Nucleus accumbens (tissue), 56 donors: ENCODE measurements around the gene LCN9.
"Not testable (repeated sequence)": the region's sequence is repeated elsewhere in the genome, so short reads cannot be mapped to it uniquely, and the experiment has no call there.

ENCODE experiments used
- DNase-seq, 56 donors: peaks; one replicate each; lab custom pipeline; 2025; lab: John Stamatoyannopoulos, UW

The LCN9 gene

GRCh38 chr9:135662758-135663450 is at the start of gene LCN9:
TSS of gene LCN9 (plus strand) at chr9:135663309. CDS start at chr9:135663322, 13 bp downstream.
- DNase-seq, result peak in 20 of 56 donors; percentile 2 to 55 (median 22)

DNA sequence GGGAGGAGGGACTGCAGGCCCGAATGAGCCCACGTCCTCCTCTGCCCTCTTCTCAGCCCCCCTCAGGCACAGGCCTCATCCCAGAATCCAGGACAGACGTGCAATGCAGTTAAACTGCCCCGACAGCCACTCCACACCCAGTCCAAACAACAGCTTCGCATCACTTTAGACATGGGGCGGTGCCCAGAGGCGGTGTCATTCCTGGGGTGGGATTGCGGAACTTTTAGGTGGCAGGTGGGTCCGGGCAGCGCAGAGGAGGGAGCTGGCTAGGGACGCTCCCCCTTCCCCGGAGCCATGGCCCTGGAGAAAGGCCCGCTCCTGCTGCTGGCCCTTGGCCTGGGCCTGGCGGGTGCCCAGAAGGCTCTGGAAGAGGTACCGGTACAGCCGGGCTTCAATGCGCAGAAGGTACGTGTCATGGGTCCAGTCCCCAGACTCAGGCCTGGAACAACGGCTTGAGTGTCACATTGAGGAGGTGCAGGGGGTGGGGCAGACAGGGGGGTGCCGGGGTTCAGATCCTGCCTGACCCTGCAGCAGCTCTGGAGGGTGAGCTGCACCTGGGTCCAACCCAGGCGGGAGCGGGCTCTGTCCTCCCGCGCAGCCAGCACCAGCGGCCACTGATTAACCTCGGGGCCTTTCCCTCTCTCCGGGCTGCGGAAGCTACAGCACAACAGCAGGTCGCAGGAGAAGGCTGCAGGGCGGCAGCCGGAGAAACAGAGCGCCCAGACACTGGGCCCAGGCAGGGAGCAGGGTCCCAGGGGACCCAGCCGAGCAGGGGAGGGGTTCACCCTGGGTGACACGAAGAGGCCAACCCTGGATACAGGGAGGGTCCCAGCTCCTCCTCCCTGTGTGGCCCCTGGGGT is 48.9 kb upstream of the LCN9 start:
- no peak for DNase-seq

- DNase-seq, result no peak
Observed at GRCh38 chr9:135614821-135615665, 48.1 kb upstream of the LCN9 start.

DNA sequence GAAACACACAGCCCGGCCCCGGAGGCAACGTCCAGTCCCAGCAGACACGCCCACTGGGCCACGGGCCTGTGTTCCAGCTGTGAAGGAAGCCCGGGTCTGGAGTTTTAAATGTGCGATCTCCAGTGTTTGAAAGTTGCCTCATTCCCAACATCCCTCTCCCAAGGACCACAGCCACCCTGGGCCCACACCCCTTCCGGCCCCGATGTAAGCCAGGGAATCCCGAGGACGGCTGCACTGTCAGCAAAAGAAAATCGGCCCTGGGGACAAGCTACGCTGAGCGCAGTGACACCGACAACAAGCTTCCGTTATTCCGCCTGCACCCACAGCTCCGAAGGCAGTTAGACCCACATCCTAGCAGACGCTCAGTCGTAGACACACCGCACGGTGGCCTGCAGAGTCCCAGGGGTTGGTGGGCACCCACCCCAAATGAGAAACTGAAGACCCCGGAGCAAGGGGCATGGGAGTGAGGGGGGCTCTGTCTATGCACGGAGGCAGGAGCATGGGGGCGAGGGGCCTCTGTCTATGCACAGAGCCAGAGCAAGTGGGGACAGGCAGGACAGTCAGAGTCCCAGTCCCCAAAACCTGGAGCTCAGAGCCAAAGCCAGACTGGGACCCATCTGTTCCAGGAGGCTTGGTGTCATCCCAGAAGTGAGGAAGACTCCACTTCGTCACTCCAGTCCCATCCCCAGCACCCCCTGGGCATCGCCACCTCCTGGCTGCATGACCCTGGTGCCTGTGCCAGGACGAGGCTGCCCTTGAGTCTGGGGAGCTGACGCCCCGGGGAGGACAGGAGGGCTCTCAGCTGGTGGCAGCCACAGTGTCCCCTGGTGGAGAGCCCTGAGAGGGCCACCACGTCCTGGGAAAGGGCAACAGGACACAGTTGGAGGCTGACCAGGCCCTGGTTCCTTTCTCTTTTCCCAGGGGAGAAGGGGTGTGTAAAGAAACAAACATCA is 47.2 kb upstream of the LCN9 start:
- DNase-seq, result no peak

DNA sequence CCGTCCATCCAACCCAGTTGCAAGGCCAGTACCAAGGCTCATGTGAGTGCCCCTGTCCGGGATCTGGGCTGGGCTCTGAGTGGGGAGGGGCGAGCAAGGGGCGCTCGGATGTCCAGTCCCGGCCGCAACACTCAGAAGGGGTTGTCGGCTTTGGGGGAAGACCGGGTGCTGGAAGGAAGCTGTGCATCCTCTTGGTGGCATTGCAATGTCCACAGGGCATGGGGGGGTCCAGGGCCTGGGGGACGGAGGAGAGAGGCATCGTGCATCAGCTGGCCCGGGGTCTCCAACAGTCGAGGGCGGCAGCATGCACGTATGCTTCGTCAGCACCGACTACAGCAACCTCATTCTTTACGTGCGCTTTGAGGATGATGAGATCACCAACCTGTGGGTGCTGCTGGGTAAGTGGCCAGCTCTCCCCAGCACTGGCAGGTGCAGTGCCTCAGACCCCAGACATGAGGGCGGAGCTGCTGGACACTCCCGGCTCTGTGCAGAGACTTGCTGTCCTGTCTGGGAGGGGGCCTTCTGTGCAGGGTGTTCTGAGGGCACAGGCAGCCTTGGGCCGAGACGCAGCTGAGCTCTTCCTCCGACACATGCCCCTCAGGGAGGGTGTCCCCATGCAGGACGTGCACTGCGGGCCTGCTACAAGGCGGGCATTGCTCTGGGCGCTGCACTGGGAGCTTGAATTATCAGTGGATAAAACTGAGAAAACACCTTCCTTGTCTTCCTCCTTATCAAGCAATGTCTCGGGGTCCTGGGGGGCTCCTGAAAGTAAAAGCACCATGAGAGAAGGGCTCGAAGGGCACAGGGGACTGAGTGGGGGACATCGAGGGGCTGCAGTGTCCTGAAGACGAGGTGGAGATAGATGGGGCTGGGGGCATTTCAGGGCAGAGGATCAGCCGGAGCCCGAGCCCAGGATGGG is 46.2 kb upstream of the LCN9 start:
- no peak for DNase-seq

DNA sequence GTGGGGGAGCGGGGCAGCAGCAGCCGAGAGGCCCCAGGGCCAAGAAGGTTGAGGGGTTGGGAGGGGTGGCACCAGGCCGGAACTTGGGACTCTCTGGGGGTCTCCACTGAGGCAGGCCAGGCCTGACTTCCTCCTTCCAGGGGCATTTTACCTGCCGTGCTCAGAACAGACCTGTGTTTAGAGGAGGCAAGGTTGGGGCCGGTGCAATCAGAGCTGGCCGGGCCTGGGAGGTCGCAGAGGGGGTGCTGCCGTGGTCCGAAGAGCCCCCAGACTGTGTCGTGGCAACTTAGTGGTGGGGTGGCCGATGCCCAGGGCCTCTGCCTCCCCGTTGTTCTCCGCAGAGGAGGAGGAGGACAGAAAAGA is 45.6 kb upstream of the LCN9 start:
- no peak for DNase-seq

GRCh38 chr9:135617991-135618411 is 45.1 kb upstream of the LCN9 start:
- no peak for DNase-seq

DNA sequence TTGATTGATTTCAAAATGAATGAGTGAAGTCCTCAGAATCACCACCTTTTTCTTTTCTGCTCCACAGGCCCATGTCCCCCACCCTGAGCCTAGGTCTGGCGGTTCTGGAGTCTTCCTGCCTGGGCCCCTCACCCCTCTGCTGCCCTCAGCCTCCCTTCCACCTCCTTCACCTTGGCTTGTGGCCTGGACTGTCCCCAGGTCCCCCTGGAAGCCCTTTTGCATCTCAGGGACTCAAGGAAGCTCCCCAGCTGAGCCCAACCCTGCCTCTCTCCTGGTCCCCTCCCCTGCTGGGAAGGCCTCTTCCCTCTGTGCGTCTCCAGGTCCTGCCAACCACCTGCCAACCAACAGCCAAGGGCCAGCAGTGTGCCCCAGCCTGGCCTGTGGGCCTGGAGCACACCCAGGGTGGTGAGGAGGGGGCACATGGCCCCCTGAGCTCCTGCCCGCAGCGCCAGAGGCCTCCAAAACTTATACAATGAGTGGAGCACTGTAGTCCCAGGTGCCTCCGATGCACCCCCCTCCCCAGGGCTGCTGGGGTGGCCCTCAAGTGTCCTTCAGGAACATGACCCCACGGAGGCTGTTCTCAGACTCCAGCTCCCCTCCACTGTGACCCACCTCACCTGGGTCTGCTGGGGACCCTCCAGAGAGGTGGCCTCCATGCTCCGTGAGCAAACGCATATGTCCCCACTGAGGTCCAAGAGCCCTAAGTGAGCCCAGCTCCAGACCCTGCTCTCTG is 44.1 kb upstream of the LCN9 start:
- no peak for DNase-seq

DNA sequence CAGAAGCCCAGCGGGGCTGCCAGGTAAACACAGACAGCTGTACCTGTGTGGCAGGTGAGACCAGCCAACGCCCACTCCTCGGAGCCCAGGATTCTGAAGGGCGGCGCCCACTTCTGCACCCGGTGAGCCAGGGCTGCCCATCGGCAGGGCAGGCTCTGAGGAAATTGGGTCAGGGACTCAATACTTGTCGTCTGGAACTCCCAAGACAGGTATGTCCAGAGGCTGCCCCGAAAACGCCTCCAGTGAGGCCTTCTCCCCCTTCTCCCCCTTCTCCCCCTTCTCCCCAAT is 43.6 kb upstream of the LCN9 start:
- DNase-seq, result no peak

GRCh38 chr9:135620558-135620957 is 42.6 kb upstream of the LCN9 start:
- no peak for DNase-seq

DNA sequence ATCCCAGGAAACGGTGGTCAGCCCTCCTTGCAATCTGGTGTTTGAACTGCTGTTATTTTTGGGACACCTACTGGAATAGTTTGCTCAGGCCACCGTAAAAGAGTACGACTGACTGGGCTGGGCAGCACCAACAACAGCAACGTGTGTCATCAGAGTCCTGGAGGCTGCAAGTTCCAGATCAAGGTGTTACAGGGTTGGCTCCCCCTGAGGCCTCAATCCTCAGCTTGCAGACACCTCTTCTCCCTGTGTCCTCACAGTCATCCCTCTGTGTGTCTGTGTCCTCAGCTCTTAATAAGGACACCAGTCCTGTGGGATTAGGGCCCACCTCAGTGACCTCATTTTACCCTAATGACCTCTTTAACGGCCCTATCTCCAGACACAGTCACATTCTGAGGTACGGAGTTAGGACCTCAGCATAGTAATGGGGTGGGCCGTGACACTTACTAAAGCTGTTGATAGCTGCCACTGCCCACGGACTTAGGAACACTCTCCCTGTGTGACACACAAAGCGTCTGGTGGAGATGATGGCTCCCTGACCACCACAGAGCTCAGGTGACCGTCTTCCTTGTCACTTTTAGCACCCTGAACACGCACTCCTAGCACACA is 40.6 kb upstream of the LCN9 start:
- DNase-seq, result no peak

DNA sequence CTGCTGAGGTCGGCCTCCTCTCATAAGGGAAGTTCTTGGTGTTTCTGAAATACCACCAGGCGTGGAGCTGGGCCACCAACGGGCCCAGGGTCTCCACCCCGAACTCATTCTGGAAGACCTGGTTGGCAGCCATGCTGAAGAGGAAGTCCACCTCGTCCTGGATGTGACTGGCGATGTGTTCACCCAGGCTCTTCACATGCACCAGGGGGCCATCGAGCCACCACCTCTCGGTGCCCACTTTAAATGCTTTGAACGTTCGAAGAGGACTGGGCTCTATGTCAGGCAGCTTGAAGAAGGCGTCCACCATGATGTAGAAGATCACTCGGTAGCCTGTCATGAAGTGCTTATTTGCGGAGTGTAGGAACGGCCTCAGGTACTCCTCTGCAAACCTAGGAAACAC is 38.8 kb upstream of the LCN9 start:
- no peak for DNase-seq

- DNase-seq, result no peak
Observed at GRCh38 chr9:135632841-135633240, 30.3 kb upstream of the LCN9 start.

DNA sequence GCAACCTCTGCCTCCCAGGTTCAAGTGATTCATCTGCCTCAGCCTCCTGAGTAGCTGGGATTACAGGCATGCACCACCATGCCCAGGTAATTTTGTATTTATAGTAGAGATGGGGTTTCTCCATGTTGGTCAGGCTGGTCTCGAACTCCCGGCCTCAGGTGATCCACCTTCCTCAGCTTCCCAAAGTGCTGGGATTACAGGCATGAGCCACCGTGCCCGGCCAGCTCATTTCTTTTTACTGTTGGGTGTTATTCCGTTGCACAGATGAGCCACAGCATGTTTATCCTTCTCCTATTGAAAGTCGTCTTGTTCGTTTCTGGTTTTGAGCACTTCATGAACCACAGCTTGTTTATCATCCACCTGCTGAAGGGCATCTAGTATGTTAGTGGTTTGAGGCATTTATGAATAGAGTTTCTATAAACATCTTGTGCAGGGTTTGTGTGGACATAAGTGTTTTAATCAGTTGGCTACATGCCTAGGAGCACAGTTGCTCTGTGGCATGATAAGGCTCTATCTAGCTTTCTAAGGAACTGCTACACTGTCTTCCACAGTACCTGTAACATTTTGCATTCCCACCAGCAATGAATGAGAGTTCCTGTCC is 26.1 kb upstream of the LCN9 start:
- not testable (repeated sequence) for DNase-seq

GRCh38 chr9:135639196-135639595 is 23.9 kb upstream of the LCN9 start, which contains the start of gene GLT6D1:
TSS of gene GLT6D1 (minus strand) at chr9:135639540. CDS start at chr9:135639187, 353 bp downstream.
- DNase-seq, result no peak

DNA sequence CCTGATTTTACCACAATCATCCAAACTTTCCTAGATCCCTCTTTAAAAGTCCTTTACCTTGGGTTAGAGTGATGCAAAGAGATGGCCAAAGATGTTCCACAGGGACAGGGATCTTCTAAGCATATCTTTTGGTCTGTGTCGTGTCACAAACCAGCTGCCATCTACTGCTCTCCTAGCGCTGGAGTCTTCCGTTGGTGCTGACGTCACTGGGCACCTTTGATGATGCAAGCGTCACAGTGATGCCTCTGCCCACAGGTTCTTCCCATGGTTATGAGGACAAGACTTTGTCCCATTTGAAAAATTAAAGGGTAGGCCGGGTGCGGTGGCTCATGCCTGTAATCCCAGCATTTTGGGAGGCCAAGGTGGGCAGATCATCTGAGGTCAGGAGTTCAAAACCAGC is 22.1 kb upstream of the LCN9 start:
- no peak for DNase-seq

DNA sequence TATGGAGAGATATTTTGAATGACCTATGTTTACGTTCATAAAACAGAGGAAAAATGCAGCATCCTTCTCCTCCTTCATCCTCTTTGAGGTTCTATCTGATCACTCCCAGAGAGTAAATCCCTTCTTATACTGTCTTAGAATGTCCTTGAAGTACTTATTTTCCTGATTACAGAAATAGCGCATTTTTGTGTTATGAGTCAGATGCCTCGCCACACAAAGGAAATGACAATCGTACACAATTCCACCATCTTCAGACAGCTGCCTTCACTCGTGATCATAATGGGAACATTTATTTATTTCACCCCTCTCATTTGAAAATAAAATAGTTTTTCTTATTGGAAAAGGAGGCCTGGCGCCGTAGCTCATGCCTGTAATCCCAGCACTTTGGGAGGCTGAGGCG is 21.4 kb upstream of the LCN9 start:
- no peak for DNase-seq
